Adrenal gland (tissue), 12 donors: ENCODE measurements around the gene CCDC187. TPM values are rescaled to one million over a fixed set of nuclear protein-coding genes. Genes with fewer than 3 reads are reported as not detected.

Source experiments
- DNase-seq, 7 donors: peaks; one replicate each; pipeline ENCODE4 v3.0.0-alpha.2; 2019 to 2020
- H3K27ac ChIP-seq, 5 donors: fragments of 200-600 bp; sonication (generic) in 4 of 5; 1 replicate in 3 of 5; 2 replicates in 2 of 5; pipeline versions ENCODE4 v1.5.1 to v1.8.0; 2016 to 2020; ENCODE audit warnings: mild to moderate bottlenecking in 1 of 5
- H3K27me3 ChIP-seq: fragments of 200-600 bp; 2 replicates; pipeline ENCODE4 v1.8.0; 2021
- H3K36me3 ChIP-seq, 2 donors: fragments of 200-600 bp; replicated peaks in 1 of 2; 1 replicate in 1 of 2; 2 replicates in 1 of 2; pipeline versions ENCODE4 v1.5.1 to v1.8.0; 2018 to 2022
- H3K4me1 ChIP-seq, 2 donors: fragments of 200-600 bp; replicated peaks in 1 of 2; 1 replicate in 1 of 2; 2 replicates in 1 of 2; pipeline versions ENCODE4 v1.5.1 to v1.8.0; 2018 to 2021
- H3K4me3 ChIP-seq, 4 donors: fragments of 200-600 bp; sonication (generic) in 3 of 4; one replicate each; pipeline ENCODE4 v1.5.1; 2016 to 2018
- H3K9me3 ChIP-seq, 3 donors: fragments of 200-600 bp; sonication (generic) in 1 of 3; replicated peaks in 1 of 3; 1 replicate in 2 of 3; 2 replicates in 1 of 3; pipeline versions ENCODE4 v1.5.1 to v1.8.0; 2016 to 2021
- CTCF ChIP-seq, 6 experiments: fragments of 450-650 bp in 4 of 6; fragments of 200-600 bp in 2 of 6; sonication (generic) in 1 of 6; IDR thresholded peaks; 1 replicate in 5 of 6; 2 replicates in 1 of 6; pipeline versions ENCODE4 v1.5.1 to v1.8.0; 2016 to 2021; ENCODE audit warnings: antibody characterized with exemption in 6 of 6, mild to moderate bottlenecking in 2 of 6, moderate library complexity in 1 of 6
- POLR2A ChIP-seq, 2 donors: fragments of 450-650 bp; IDR thresholded peaks; one replicate each; pipeline ENCODE4 v1.6.1; 2017; ENCODE audit warnings: antibody characterized with exemption in 2 of 2, mild to moderate bottlenecking in 2 of 2, moderate library complexity in 1 of 2
- WGBS, 4 donors: extraction: QIAGEN DNeasy Blood & Tissue Kit in 2 of 4; methylation state at CpG; one replicate each; pipeline versions ENCODE4 v1.1.5 to v1.1.7; 2013 to 2017; 5-methylcytosine and 5-hydroxymethylcytosine counted together
- intact Hi-C, 2 donors: fragments of 100-400 bp; cut with DNase I; formaldehyde crosslinking; loops; one replicate each; pipeline versions ENCODE4 v1.14.1 to v1.15.0; 2022 to 2023
- polyA plus RNA-seq, 3 donors: library from polyadenylated mRNA; stranded (reverse); fragments of 200-250 nt in 2 of 3; fragments of 350-450 nt in 1 of 3; fragmentation: Illumina TruSeq in 1 of 3; extraction: RNeasy Lipid Tissue Mini Kit (QIAGEN cat#74804) in 1 of 3; gene quantifications; one replicate each; pipeline ENCODE4 v1.2.3, GENCODE V29; 2013 to 2014
- total RNA-seq, 9 donors: library from RNA; depleted of rRNA in 4 of 9; stranded (reverse); fragments of >200 nt in 4 of 9; fragments of 120-200 nt in 1 of 9; fragmentation: NEBNext Ultra II Directional in 1 of 9; extraction: Animal tissue kit (Norgen Biotek cat#: 25700) in 1 of 9; gene quantifications; one replicate each; pipeline versions ENCODE4 v1.1.0 to v1.2.4, GENCODE V29; 2013 to 2023
- donor health status: healthy with polysubstance abuse.
- donor health status: Bipolar disorder and iron deficiency.
- donor health status: DM: yes; HTN: yes; CAD: no.
- donor health status: DM: no; HTN: no; CAD: no.
- donor health status: DM: no; HTN: no; CAD: no.
- donor health status: DM: yes; HTN: yes; CAD: no.

The CCDC187 gene
- total and polyA plus RNA-seq, 12 donors: under 0.01 to 0.44 (median 0.08) TPM; not detected in 1

DNA sequence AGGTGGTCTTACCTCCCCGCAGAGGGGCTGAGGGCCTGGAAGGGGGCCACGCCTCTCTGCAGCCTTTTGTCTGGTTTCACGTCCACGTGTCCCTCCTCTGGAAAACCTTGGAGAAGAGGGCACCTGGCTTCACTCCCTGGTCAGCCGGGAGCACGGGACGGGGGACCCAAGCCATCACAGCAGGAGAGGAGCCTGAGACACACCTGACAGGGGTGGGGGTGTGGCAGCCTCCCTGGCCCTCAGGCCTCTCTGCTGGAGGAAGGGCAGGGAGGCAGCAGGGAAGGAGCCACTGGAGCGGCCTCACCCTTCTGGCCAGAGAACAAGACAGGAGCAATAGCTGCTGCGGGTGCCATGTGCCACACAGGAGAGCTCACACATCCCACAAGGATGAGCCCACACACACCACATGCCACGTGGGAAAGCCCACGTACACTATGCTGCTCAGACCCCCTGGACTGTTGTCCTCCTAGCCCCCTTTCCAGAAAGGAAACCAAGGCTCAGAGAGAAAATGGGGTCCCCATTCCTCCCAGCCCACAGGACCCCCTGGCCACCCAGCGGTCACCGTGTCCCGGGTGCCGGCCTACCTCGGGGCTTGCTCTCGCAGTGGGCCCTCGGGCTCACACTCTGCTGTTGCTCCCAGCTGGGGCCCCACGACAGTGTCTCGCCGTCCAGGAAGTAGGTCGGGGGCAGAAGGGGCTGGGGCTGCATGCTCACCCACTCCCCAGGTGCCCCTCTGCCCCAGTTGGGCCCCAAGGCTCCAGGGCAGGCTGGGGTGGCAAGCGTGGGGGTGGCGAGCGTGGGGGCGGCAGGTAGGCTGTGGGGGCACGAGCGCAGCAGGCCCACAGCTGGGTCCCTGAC is 18.2 kb downstream of the CCDC187 start:
- WGBS, 4 donors: 68 to 79% (median 76%) methylated on average over 16 to 28 of the region's 28 CpGs
- Histone ChIP-seq H3K27ac (no peak overlapping the region), H3K4me3 (no peak overlapping the region), H3K4me1 (no peaks in the 10 kb centered on the region), H3K9me3 (no peaks in the 10 kb centered on the region), H3K27me3 (peaks cover 15% of the 10 kb centered on the region), H3K36me3 (no peaks in the 10 kb centered on the region)
- TF ChIP-seq CTCF (IDR thresholded peaks at IDR 0.05) (no peak), POLR2A (IDR thresholded peaks at IDR 0.05) (no peak)
- DNase-seq: no peak
- intact Hi-C loops: loop anchor here (10.0 kb wide), 2 partner anchors 111 to 141 kb away; no protein-coding TSS in a partner anchor

DNA sequence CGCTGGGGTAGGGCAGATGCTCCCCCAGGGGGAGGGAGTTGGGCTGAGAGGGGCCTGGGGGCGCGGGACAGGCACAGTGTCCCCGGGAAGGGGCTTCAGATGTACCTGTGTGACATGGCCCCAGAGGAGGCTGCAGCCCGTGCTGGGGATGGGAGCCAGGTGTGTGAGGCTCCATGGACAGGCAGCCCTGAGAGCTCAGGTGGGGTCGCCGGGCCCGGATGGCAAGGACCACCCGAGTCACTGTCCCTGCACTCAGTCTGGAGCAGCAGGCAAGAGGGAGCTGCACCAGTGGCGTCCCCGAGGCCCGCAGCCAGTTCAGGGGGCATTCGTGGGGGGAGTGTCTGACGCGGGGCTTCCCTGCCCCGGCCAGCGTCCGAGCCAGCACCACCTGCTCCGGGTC is 18.9 kb downstream of the CCDC187 start:
- H3K4me3 ChIP-seq: no peak overlapping the region
- no peaks in the 10 kb centered on the region for H3K9me3 ChIP-seq
- intact Hi-C loops: loop anchor here (10.0 kb wide), 2 partner anchors 110 to 140 kb away; no protein-coding TSS in a partner anchor
- no peaks in the 10 kb centered on the region for H3K36me3 ChIP-seq
- no peak for DNase-seq
- H3K27me3 ChIP-seq: peaks cover 15% of the 10 kb centered on the region
- no peaks in the 10 kb centered on the region for H3K4me1 ChIP-seq
- no peak for TF ChIP-seq POLR2A (IDR thresholded peaks at IDR 0.05)
- no peak for TF ChIP-seq CTCF (IDR thresholded peaks at IDR 0.05)
- 78 to 81% (median 79%) methylated on average over 5 to 19 of the region's 19 CpGs for WGBS, 4 donors
- H3K27ac ChIP-seq: no peak overlapping the region

DNA sequence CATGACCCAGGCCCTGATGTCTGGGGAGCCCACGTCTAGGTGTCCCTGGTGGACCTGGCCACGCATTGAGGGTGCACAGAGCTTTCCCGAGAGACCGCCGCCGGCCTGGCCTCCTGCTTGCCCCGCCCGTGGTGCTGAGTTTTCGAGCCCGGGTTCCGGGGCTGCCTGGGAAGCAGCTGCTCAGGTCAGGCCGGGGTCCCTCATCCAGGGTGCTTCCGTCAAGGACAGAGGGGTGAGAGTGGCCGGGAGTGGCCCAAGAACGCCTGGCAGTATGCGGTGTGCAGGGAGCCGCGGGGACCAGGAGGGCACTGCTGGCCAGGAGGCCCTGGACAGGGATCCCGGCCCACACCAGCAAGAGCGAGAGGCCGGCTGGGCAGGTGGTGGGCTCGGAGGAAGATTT is 19.6 kb downstream of the CCDC187 start:
- Histone ChIP-seq H3K27me3 (peaks cover 15% of the 10 kb centered on the region), H3K9me3 (no peaks in the 10 kb centered on the region), H3K4me1 (no peaks in the 10 kb centered on the region), H3K4me3 (no peak overlapping the region), H3K27ac (no peak overlapping the region), H3K36me3 (no peaks in the 10 kb centered on the region)
- 40 to 67% (median 57%) methylated on average over 2 to 22 of the region's 22 CpGs for WGBS, 4 donors
- no peak for DNase-seq
- TF ChIP-seq CTCF (IDR thresholded peaks at IDR 0.05): no peak
- TF ChIP-seq POLR2A (IDR thresholded peaks at IDR 0.05): no peak
- intact Hi-C loops: loop anchor here (10.0 kb wide), 2 partner anchors 110 to 140 kb away; no protein-coding TSS in a partner anchor

DNA sequence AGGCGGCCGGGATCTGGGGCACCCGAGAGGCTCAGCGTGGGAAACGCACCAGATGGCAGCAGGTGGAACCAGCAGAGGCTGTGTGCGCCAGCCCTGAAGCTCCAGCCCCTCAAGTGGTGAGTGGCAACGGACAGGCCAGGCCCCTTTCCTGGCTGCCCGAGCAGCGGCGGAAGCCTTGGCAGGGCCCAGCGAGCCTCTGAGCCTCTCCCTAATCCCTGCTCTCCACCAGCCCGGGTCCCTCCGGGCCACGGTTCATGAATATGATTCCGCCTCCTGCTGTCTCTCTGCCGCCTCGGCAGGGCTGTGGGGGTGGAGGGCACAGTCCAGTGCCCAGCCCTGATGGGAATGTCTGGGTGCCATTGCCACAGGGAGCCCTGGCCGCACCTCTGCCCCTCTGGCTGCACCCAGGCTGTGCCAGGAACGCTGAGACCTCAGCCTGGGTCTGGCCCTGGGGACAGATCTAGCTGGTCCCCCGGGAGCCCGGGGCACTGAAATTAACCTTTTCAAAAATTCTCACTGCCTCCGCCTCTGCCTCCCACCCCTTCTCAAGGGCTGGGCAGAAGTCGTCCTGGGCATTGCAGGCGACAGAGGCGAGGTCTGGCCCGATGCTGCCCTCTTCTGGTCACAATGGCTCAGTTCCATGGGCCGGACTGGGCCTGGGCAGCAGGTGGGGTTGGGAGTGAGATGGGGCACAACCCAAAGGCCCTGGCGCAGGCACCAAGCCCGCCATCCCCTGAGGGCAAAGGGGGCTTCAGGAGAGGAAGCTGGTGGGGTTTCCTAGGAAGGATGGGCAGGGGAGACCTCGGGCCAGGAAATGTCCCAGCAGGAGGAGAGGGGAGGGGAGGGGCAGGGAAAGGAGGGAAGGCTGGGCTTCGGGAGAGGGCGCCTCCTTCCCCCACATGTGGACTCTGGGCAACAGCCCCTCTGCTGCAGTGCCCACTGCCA is 20.3 kb downstream of the CCDC187 start:
- H3K4me3 ChIP-seq: peak overlapping the region in 1 of 4 donors; percentile 9
- H3K4me1 ChIP-seq: no peaks in the 10 kb centered on the region
- peaks cover 15% of the 10 kb centered on the region for H3K27me3 ChIP-seq
- WGBS, 4 donors: 23 to 40% (median 27%) methylated on average over 20 to 31 of the region's 32 CpGs
- no peaks in the 10 kb centered on the region for H3K9me3 ChIP-seq
- intact Hi-C loops: loop anchor here (2.0 to 10.0 kb wide), 3 partner anchors 109 to 139 kb away; no protein-coding TSS in a partner anchor
- DNase-seq: peak; percentile 75 to 88 (median 79)
- H3K36me3 ChIP-seq: no peaks in the 10 kb centered on the region
- H3K27ac ChIP-seq: no peak overlapping the region
- TF ChIP-seq POLR2A (IDR thresholded peaks at IDR 0.05) (no peak), CTCF (IDR thresholded peaks at IDR 0.05) (peak; percentile 75 to 91 (median 83))
